HG02798 (cell line): ENCODE data around the gene KIAA0930.
"Not testable (repeated sequence)": the region's sequence is repeated elsewhere in the genome, so short reads cannot be mapped to it uniquely, and the experiment has no call there.

Source experiments
- ATAC-seq: cut with Tn5 transposase; IDR thresholded peaks from one replicate; pipeline ENCODE4 v1.9.1; 2021; ENCODE audit warnings: mild to moderate bottlenecking; ENCODE audit not compliant: unreplicated experiment, poor library complexity

Gene KIAA0930

DNA sequence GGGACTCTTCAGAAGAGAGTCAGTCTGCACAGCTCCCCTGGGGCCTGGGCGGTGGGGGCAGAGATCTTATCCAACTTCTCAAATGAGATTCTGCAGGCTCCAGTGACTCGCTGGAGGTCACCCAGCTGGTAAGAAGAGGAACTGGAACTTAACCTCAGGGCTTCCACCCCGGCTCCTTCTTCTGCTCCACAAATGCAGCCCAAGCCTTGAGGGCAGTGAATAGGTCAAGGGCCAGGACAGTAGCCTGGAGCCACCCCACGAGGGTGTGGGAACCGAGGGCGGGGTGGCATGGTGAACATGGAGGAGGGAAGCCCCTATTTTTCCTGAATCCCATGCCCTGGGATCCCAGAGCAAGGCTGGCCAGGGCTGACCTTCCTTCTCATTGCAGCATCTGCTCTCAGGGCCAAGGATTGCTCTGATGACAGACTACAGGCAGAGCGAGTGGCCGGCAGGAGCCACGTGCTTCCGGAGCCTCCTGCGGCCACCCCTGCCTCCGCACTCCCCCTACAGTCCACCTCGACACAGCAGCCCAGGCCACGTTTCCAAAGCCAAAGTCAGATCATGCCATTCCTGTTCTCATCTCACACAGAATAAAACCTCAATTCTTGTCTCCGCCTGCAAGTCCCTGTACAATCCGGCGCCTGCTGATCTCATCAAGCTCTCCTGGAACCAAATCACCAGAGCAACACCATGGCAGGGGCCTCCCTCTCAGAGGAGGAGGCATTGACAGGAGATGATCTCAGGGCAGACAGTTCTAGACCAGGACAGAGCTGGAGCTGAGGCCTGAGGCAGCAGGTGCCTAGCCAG is 23.0 kb upstream of the KIAA0930 start:
- ATAC-seq = peak; percentile 80

DNA sequence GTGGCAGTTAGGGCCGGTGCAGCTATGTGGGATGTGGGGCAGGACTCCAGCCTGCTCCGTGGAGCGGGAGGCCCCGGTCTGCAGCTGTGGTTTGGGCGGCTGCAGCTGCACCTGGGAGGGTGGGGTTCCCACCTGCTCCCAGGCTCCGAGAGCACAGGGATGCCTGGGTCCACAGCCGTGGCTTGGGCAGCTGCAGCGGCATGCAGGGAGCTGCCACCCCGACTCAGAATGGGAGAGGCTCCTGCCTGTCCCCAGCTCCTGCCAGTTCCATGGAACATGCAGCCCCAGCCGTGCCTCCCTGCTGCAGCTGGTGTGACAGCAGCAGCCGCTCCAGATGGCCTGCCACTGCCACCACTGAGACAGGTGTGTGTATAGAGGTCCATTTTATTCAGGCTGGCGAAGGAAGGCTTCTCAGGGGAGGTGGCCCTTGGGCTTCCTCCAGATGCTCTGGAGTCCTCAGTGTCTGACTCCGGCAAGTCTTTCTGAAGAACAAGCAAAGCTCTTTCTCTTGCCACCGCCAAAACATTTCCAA is 22.3 kb upstream of the KIAA0930 start:
- peak; percentile 40 for ATAC-seq

DNA sequence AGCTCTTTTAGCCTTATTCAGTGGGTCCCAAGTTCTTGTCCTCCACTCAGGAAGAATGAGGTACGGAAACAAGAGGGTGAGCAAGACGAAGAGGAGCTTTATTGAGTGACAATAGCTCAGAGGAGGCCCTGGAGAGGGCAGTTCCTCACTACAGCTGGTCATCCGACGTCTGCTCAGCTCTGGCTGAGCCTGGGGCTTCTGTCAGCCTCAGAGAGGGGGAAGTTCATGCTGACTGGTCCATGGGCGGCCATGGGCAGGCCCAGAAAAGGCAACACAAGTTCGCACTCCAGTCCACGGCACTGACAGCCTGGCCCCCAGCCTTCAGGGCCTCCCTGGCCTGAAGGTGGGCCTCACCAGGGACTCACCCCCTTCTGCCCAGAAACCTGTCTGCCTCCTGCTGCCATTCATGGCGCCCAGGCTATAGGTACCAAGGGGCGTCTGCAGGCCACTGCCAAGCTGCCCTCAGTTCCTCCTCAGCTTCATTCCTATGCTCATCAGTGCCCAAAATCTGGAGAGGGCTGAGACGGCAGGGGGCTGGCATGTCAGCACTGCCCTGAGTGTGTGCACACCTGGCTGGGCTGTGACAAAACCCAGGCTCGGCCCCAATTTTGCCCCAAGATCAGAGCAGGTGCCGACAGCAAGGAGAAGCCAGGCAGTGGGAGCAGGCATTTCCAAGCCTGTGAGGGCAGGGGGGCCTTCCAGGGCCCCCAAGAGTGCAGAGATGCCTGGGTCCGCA is 21.7 kb upstream of the KIAA0930 start:
- no peak for ATAC-seq

DNA sequence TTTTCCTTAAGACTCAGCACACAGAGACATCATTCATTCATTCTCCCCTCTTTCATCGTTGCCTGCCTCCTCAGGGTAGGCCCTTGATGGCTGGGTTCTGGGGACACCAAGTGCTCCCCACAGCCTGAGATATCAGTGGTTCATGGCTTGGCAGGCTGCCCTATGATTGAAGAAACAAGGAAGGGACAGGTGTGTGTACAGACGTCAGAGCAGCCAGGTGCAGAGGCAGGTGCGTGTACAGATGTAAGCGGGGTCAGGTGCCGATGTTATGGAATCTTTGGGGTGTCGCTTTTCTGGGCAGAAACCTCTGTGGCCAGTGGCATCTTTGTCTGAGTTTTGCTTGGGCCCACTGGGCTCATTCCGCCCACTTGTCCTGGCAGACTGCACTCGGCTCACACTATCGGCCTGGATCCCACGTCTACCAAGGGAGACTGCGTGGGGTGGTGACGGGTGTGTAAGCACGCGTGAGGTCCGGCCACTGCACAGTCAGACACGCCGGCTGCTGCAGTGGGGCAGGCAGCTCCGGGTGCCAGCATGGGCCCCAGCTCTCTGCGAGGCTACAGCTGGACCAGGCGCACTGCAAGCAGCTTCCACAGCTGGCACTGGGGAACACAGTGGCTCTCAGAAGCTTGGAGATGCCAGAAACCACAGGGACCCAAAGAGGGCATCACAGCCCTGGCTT is 20.9 kb upstream of the KIAA0930 start:
- no peak for ATAC-seq

DNA sequence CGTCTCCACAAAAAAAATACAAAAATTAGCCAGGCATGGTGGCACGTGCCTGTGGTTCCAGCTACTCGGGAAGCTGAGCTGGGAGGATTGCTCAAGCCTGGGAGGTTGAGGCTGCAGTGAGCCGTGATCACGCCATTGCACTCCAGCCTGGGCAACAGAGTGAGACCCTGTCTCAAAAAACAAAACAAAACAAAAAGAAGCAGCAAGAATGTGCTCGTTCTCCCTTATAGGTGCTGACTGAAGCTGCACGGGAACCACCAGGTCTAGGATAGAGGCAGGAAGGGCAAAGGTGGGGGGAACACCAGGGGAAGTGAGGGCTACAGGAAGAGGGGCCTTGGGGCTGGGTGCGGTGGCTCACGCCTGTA is 19.7 kb upstream of the KIAA0930 start:
- ATAC-seq = not testable (repeated sequence)

DNA sequence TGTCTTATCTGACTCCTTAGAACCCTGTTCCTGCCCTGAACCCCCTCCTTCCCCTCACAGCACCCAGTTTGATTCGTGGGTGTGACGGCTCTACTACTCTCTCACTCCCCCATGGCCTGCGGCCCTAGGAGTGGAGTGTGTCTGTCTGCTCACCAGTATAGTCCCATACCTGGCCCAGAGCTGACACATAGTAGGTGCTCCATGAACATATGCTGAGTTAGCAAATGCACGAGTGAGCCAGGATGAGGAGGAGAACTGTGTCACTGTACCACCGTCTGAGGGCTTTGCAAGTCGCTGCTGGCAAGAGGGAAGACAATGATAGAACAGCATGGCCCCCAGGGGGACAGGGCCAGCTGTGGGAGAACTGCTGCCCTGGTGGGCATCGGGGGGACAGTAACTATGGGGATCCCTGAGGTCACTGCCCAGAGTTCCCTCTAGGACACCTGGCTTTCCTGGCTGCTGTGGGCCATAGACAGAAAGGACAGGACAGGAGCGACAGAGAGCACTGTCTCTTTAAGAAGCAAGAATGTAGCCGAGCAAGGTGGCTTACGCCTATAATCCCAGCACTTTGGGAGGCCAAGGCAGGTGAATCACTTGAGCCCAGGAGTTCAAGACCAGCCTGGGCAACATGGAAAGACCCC is 19.2 kb upstream of the KIAA0930 start:
- ATAC-seq = no peak

DNA sequence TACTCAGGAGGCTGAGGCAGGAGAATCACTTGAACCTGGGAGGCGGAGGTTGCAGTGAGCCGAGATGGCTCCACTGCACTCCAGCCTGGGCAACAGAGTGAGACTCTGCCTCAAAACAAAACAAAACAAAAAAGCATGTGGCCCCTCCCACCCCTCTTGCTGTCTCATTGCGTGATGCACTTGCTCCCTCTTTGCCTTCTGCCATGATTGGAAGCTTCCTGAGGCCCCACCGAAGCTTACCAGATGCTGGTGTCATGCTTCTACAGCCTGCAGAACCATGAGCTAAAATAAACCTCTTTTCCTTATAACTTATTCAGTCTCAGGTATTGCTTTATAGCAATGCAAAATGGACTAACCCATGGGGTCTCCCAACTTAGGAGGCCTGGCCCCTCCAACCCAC is 17.2 kb upstream of the KIAA0930 start:
- ATAC-seq = not testable (repeated sequence)

DNA sequence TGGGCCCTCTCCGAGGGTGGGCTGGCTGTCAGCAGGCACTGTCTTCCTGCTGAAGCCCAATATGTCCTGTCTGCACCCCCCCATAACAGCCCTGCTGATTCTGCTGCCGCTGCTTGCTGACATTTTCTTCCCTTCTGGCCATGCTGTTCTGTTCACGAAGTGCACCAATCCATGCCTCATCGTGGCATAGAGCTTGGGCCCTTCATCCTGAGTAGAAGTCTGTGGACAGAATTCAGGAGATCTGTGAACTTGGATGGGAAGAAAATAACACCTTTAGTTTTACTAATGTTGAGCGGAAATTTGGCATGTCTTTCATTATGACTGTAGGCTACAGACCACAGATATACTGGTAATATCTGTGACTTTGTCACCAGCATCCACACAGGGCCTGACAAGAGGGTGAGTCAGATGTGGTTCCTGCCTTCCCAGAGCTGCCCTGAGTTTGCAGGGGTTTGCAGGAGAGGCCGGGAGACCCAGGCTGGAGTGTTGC is 14.1 kb upstream of the KIAA0930 start:
- no peak for ATAC-seq

DNA sequence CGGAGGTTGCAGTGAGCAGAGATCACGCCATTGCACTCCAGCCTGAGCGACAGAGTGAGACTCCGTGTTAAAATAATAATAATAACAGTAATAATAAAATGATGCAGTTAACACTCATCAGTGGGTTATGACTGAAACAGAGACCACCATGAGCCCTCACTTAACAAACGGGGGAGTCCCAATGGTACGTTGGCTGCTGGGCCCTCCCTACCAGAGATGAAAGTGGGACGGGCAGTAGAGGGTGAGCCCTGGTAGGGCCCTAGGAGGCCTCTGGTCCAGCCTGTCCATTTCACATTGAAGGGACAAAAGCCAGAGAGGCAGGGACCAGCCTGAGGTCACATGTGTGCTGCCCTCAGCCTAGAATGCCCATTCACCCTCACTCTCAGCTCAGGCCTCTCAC is 13.7 kb upstream of the KIAA0930 start:
- ATAC-seq = no peak

DNA sequence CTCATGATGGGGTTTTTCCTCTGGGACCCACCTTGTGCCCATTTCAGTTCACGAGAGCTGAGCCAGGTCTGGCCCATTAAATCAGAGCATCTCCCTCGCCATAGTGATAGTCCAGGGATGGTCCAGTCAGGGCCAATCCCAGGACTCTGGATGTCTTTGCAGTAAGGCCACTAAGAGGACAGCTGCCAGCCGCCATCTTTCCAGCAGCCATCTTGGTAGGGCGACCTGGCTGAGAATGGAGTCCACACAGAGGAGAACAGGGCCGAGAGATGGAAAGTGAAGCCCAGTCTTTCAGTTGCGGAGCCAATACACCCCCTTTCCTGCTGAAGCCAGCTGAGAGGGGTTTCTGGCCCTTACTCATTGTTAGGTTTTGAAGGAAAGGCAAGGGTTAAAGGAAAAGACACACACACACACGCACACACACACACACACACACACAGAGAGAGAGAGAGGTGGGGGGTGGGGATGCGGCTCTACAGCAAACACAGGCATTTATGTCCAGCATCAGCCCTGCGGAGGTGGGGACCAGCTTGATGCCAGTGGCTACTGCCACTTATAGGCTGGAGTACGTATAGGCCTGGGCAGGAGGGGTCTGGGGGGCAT is 12.4 kb upstream of the KIAA0930 start:
- ATAC-seq = no peak

DNA sequence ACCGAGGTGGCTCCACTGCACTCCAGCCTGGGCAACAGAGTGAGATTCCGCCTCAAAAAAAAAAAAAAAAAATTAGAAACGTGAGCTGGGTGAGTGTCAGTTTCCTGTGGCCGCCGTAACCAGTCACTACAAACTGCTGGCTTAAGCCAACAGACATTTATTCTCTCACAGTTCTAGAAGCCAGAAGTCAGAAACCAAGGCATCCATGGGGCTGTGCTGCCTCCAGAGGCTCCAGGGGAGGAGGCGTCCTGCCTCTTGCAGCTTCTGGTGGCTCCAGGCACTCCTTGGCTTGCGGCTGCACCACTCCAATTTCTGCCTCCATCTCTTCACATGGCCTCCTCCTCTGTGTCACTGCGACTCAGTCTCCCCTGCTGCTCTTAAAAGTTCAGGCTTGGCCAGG is 11.1 kb upstream of the KIAA0930 start:
- no peak for ATAC-seq

DNA sequence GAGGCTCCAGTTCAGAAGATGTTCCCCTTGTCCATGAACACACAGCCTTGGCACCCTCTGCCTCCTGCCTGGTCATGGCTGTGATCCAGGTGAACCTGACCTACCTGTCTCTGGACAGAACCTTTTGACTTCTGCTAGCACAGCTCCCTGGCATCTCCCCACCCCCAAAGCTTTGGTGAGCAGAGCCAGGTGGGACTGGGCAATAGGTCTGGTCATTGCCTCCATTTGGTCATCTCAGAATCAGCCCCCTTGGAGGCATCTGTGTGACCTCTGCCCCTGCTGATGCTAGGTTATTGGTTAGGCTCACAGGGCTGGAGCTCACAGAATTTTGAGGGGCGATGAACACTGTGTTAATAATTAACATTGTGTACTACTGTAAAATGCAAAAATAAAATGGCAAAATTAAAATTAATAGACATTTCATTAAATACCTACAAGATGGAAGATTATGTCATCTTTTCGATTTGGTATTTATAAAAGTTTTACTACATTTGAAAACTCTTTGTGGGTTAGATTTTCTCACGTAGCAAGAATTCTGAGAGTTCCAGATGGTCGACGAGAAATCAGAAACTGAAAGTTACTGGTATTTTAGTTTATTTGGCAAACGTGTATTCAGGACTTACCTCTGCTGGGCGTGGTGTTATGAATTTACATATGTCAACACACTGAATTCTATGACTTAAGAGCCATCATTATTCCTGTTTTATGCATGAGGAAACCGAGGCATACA is 8.3 kb upstream of the KIAA0930 start:
- peak; percentile 83 for ATAC-seq

DNA sequence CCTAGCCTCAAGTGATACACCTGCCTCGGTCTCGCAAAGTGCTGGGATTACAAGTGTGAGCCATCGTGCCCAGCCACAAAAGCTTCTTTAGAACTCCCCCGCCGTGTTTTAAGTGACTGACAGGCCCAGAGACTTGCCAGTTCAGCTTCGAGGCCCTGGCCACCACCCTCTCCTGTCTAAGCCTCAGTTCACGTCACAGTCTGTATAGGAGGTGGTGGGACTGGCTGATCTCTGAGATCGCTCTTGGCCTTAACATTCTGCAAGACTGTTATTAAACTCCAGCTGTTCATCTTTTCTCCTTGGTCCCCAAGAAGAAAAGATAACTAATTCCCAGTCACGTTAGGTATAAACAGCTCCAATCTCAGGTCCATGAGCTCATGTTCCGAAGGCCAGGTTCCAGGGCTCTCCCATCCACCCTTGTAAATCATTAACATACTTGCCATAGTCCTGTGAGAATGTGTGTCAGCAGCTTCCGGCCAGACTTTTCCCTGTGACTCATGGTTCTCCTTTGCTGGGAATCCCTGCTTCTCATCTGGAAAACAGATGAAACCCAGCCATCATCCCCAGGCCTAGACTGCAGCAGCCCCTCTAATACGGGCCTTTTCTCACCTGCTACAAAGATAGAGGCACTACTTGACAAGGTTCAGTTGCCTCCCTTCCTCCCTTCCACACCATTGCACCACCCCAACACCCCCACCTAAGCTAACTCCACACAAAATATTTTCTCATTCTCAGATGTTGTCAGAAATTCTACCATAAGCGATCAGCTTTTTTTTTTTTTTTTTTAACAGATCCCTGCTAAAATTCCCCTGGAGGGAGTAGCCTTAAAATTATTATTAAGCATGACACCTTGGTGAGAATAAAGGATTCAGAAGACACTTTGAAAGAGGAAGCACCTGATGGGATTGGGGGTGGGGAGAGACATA is 5.6 kb upstream of the KIAA0930 start:
- ATAC-seq = no peak

DNA sequence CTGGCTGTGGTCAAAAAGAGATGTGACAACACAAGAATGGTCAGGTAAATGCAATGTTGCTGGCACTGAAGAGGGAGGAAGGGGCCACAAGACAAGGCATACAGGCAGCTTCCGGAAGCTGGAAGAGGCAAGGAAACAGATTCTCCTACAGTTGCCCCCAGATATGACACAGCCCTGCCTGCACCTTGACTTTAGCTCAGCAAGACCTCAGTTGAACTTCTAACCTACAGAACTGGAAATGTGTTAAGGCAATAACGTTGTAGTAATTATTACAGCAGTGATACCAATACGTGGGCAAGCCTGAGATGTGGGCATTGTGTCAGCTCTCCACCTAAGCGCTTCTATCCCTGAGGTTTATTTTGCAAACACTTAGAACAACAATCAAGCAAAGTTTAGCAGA is 4.2 kb upstream of the KIAA0930 start:
- no peak for ATAC-seq

DNA sequence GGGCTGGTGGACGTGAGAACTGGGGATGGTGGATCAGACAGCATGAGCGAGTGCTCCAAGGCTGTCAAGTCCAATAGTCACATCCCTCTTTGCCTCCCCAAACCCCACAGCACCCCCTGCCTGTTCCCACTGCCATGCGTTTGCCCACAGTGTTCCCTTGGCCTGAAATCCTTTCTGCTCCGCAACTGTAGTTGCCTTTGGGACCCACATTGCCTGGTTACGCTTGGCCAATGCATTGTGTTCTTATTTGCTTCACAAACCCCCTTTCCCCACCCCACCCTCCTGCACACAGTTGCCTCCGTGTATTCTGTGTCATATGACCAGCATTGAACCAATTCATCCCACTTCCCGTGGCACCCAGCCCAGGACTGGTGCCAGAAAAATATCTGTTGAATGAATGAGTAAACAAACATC is 2.1 kb upstream of the KIAA0930 start:
- ATAC-seq = no peak

DNA sequence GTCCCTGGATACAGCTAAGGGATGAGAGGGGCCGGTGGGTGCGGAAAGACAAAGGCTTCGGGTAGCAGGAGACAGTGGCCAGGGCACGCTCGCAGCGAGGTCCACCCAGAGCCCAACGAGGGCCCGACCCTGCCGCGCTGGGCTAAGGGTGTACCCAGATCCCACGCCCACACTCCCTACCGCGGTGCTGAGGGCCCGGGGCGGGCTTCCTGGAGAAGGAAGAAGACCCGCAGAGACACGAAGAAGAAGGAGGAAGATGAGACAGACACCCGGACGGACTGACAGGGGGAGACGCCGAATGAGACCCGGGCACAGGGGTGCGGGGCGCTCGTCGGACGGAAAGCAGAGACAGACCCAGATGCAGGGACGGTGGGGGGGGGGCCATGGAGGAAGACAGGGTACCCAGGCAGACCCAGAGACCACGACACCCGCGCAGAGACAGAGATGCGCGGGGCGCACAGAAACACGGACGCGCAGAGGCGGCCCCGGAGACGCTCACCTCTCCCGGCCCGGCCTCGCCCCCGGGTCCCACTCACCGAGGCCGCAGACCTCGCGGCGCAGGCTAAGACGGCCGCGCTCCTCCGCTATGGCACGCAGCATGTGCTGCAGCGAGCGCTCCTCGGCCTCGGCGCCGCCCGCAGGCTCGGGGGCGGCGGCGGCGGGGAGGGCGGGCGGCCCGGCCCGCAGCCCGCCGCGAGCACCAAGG is 437 bp downstream of the KIAA0930 start:
- ATAC-seq = peak; percentile 2

DNA sequence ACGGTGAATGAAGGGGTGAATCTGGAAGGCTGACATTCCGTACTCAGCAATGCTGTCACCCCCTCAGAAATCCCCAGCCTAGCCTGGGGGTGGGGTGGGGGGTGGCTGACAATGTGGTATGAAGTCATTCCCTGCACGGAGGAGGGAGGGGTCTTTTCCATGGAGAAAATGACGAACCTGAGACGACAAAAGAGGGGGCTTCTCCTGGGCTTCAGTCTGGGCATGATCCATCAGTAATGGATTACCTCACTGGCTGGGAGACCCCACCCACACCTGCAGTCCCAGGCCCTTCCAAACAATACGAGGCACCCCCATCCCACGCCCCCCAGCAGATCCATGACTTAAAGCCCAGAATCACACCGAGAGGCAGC is 1.0 kb downstream of the KIAA0930 start:
- ATAC-seq = no peak
